Measurements from ENCODE around the gene B3GAT1.
"Not testable (repeated sequence)": the region's sequence is repeated elsewhere in the genome, so short reads cannot be mapped to it uniquely, and the experiment has no call there.

B3GAT1 gene

GRCh38 chr11:134412203-134413042 lies at the start of gene B3GAT1:
B3GAT1 (minus strand) TSS chr11:134412242; CDS start chr11:134387659, 24,583 bp downstream.
- no peak for DNase-seq

- no peak for DNase-seq
Measured at GRCh38 chr11:134461621-134462020, 49.6 kb upstream of the B3GAT1 start.

DNA sequence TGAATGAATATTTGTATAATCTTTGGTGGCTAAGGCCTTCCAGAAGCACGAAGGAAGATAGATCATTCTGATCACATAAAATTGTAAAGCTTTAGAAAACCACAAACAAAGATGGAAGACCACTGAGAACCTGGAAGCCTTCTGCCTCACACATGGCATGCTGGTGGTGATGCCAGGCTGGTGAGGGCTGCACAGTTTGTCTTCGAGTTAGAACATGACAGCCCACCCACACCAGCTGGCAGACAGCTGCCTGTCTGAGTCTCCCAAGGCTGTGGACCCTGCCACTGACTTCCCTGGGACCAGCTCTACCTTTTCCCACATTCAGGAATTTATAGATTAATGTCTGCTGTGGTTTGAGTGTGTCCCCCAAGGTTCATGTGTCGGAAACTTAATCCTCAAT lies 48.8 kb upstream of the B3GAT1 start:
- no peak for DNase-seq

GRCh38 chr11:134460062-134460561 lies 48.1 kb upstream of the B3GAT1 start:
- no peak for DNase-seq

DNA sequence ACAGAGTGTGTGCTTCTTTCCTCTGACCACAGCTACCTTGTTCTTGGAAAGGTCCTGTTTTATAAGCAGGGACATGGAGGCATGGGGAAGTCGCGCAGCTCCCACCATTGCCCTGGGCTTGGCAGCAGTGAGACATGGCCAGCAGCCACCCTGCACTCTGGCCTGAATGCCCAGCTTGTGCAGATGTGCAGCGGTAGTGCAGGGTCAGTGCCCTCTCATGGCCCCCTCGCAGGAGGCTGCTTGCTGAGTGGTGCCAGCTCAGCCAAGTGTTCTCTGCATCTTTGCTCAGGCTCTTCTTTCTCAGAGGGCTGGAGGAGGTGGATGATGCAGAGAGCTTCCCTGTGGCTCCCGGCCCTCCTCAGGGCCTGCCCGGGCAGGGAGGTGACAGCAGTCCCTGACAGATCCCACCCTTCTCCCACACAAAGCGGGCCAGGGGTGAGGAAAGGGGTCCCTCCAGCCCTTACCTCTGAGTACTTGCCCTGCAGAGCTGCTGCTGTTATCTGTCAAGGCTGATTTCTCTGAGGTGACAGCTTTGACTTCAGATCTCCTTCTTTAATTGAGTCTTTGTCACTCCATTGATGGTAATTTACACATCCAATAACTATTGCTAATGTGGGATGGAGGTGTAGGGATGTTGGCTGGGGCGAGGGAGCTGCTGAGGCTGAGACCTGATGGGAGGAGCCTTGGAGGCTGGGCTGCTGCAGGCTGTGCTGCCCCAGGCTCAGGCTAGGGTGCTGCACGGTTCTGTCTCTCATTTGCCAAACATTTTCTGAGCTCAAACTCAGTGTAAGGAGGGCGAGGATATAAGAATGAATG lies 47.4 kb upstream of the B3GAT1 start:
- DNase-seq = no peak

GRCh38 chr11:134457411-134458007 lies 45.5 kb upstream of the B3GAT1 start:
- DNase-seq = not testable (repeated sequence)

GRCh38 chr11:134455516-134455915 lies 43.5 kb upstream of the B3GAT1 start:
- DNase-seq = no peak

GRCh38 chr11:134454146-134454690 lies 42.2 kb upstream of the B3GAT1 start:
- no peak for DNase-seq

DNA sequence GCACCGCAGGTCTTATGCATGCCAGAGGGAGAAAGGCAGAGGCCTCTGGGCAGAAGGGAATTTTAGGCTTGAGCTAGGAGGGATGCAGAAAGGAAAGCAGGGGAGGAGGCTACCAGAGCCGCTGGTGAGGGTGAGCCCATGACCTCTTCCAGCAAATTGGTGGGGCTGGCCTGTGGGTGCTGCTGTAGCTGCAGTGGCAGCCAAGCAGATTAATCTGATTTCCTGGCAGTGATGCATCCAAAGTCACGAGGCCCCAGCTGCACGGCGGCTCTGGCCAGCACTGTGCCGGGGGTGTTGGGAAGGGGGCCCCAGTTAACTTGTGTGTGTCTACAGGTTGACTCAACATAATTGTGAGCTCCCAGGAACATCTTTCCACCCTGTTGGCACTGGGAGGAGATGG lies 41.4 kb upstream of the B3GAT1 start:
- DNase-seq = no peak

DNA sequence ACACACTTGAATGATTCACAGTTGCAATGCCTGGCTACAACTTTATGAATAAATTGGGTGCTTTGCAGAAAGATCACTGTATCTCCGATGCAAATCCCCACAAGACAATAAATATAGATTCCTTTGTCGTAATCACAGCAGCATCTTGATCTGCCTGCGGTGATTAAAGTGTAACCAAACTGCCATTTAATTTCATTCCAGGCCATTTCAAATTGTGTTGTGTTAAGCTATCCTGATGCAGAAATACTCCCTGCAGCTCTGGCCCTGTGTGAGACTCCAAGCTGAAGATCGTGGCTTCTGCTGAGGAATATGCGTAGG lies 40.8 kb upstream of the B3GAT1 start:
- DNase-seq = no peak

- no peak for DNase-seq
Measured at GRCh38 chr11:134452026-134452837, 40.2 kb upstream of the B3GAT1 start.

GRCh38 chr11:134450186-134450585 lies 38.1 kb upstream of the B3GAT1 start:
- DNase-seq = no peak

- no peak for DNase-seq
Measured at GRCh38 chr11:134449713-134450112, 37.7 kb upstream of the B3GAT1 start.

GRCh38 chr11:134449051-134449450 lies 37.0 kb upstream of the B3GAT1 start:
- no peak for DNase-seq

DNA sequence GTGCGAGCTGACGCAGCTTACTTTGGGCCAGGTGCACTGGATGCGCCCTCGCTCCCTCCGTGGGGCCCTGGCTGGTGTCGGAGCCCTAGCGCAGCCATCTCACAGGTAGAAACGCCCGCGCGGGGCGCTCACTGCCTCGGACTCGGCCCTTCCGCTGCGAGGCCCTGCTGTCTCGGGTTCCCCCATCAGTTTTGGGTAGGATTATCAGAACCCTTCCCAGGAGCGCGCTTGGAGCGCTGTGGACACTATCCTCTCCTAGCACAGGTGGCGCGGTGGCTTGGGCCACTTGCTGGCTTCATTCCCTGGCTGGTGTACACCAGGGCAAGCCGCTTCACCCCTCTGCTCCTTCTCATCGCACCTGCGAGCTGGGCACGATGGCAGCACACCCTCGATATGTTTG lies 35.7 kb upstream of the B3GAT1 start:
- no peak for DNase-seq

- DNase-seq = no peak
Measured at GRCh38 chr11:134445601-134446325, 33.7 kb upstream of the B3GAT1 start.

DNA sequence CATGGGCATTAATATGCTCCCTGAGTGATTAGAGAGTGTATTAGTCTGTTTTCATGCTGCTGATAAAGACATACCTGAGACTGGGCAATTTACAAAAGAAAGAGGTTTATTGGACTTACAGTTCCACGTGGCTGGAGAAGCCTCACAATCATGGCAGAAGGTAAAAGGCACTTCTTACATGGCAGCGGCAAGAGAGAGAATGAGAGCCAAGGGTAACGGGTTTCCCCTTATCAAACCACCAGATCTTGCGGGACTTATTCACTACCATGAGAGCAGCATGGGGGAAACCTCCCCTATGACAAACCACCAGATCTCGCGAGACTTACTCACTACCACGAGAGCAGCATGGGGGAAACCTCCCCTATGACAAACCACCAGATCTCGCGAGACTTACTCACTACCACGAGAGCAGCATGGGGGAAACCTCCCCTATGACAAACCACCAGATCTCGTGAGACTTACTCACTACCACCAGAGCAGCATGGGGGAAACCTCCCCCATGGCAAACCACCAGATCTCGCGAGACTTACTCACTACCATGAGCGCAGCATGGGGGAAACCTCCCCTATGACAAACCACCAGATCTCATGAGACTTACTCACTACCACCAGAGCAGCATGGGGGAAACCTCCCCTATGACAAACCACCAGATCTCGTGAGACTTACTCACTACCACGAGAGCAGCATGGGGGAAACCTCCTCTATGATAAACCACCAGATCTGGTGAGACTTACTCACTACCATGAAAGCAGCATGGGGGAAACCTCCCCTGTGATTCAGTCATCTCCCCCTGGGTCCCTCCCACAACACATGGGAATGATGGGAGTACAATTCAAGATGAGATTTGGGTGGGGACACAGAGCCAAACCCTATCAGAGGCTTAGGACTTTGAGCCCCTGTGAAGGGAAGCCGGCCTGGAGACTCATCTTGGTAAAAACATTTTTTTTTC lies 32.4 kb upstream of the B3GAT1 start:
- DNase-seq = not testable (repeated sequence)

DNA sequence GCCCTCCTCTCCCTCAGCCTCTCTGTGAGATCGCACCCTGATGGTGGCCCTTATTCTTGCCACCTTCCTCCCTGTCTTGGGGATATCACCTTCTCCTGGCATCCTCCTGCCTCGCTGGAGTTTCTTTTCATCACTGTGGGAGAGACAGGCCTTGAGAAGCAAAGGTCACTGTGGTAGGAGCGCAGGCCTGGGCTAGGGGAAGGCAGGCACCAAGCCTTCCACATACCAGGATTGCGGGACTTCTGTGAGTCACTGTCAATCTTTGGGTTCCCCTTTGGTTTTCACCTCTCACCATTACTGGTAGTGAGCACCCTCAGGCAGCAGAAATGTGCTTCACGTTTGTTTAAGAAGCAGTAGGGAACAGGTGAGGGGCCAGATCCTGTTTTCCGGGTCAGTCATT lies 31.2 kb upstream of the B3GAT1 start:
- no peak for DNase-seq

DNA sequence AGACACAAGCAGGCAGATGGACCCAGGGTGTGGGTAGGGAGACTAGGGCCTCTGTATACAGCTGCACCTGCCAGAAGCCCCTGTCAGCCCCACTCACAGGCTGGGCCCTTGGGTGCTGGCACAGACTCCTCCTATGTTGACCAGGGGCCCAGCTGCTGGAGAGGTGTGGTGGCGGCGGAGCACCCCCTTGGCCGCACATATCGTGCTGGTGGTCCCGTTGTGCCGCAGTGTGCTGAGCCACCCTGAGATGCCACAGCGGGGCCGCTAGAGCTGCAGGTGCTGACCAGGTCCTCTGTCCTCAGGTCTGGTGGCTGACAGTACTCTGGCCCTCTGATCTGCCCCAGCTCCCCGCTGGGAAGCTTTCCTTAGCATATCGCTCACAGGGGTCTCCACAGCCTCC lies 30.2 kb upstream of the B3GAT1 start:
- DNase-seq = no peak

GRCh38 chr11:134441706-134442105 lies 29.7 kb upstream of the B3GAT1 start:
- DNase-seq = no peak

- DNase-seq = no peak
Measured at GRCh38 chr11:134441281-134441680, 29.2 kb upstream of the B3GAT1 start.
